ENCODE results near the gene B4GALT1. TPM values are rescaled to one million over a fixed set of nuclear protein-coding genes. Genes with fewer than 3 reads are reported as not detected.

The B4GALT1 gene
- total and polyA plus RNA-seq, 2 of the 8 experiments (the other 6 are each of a cell fraction or from before 2014, with no cell fraction given), result 12.8 to 18.2 TPM

DNA sequence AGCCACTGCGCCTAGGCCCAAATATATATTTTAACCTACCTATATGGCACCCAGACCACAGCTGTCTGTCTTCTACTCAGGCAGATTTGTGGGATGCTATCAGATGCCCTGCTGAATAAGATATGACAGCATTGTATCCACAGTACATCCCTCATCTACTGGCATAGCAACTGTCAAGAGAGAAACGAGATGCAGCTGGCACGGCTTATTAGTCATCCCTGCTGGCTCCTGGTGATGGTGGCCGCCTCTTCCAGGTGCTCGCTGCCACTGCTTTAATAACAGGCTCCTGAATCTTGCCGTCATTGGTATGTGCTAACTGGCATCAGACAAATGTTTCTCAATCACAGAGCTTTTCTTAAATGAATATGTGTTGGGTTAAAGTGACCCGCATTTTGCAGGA lies 34.0 kb downstream of the B4GALT1 start:
- Histone ChIP-seq H3K4ac (replicated peaks; ENCODE audit: insufficient read length, low read depth, low read length) (no peak overlapping the region), H3K79me2 (ENCODE audit: control insufficient read depth in 1 of 2, insufficient read depth in 2 of 2, low read length in 2 of 2) (no peaks in the 10 kb centered on the region), H3K4me3 (ENCODE audit: extremely low read depth in 1 of 4, insufficient read depth in 2 of 4, low read depth in 3 of 4, low read length in 4 of 4) (no peak overlapping the region), H3K79me1 (ENCODE audit: low read depth, low read length) (peaks cover 2% of the 10 kb centered on the region; the same call in 1 of the 2 replicates), H3K56ac (replicated peaks; ENCODE audit: insufficient read length, low read depth, low read length) (no peak overlapping the region), H4K91ac (replicated peaks; ENCODE audit: insufficient read length, low read length) (no peak overlapping the region), H3K18ac (ENCODE audit: extremely low read depth, low read length) (no peak overlapping the region), H4K20me1 (replicated peaks in 1 of 2; ENCODE audit: control insufficient read depth in 1 of 2, insufficient read depth in 2 of 2, low read length in 2 of 2) (peaks cover 0 to 3% of the 10 kb centered on the region in 2 experiments), H3K4me1 (replicated peaks in 1 of 4; ENCODE audit: control insufficient read depth in 3 of 4, insufficient read depth in 4 of 4, low read length in 3 of 4) (no peaks in the 10 kb centered on the region), H3K9me3 (ENCODE audit: insufficient read depth in 2 of 2, low read depth in 1 of 2, low read length in 1 of 2) (no peaks in the 10 kb centered on the region), H2BK20ac (ENCODE audit: low read length) (no peak overlapping the region), H2BK120ac (replicated peaks; ENCODE audit: low read depth, low read length) (no peak overlapping the region), H3K23ac (ENCODE audit: insufficient read length) (no peak overlapping the region), H3K23me2 (ENCODE audit: low read depth, low read length) (no peaks in the 10 kb centered on the region), H3K27ac (ENCODE audit: low read depth, low read length) (no peak overlapping the region), H3K27me3 (replicated peaks in 1 of 4; ENCODE audit: control insufficient read depth in 3 of 4, extremely low read depth in 1 of 4, insufficient read depth in 3 of 4, low read length in 3 of 4) (no peaks in the 10 kb centered on the region), H4K5ac (ENCODE audit: insufficient read length, low read depth, low read length) (no peak overlapping the region), H4K8ac (ENCODE audit: extremely low read depth, insufficient read depth, low read length) (no peak overlapping the region), H2AK5ac (ENCODE audit: low read depth, low read length) (no peak overlapping the region), H3K9ac (replicated peaks in 1 of 4; ENCODE audit: extremely low read depth in 1 of 4, low read depth in 3 of 4, low read length in 3 of 4) (no peak overlapping the region), H2BK15ac (ENCODE audit: low read length) (no peak overlapping the region), H3K36me3 (ENCODE audit: control insufficient read depth in 2 of 4, insufficient read depth in 4 of 4, low read length in 3 of 4) (no peaks in the 10 kb centered on the region), H2AFZ (ENCODE audit: low read length) (no peak overlapping the region), H2BK5ac (ENCODE audit: low read depth, low read length) (no peak overlapping the region), H3K4me2 (ENCODE audit: insufficient read depth in 1 of 2, low read depth in 2 of 2, low read length in 2 of 2) (no peak overlapping the region), H3K14ac (ENCODE audit: insufficient read length) (no peak overlapping the region), H2BK12ac (ENCODE audit: low read depth, low read length) (no peak overlapping the region)
- 92% methylated on average over 7 of the region's 7 CpGs; no CpG with 5 or more reads in 1 of the 2 experiments for WGBS, 2 experiments (ENCODE audit: extremely low coverage in 1 of 2, insufficient coverage in 1 of 2, insufficient read length in 1 of 2, insufficient replicate concordance in 2 of 2, low coverage in 1 of 2, low lambda C conversion rate in 2 of 2, missing lambda C conversion rate in 1 of 2)
- CTCF ChIA-PET (ENCODE audit: partially characterized antibody), result no interaction called here
- FAIRE-seq (no peak), DNase-seq (ENCODE audit: low read depth in 1 of 2, low spot score in 2 of 2) (no peak)
- POLR2A ChIA-PET (ENCODE audit: partially characterized antibody), result no interaction called here
- TF ChIP-seq NANOG (IDR thresholded peaks at IDR 0.05; ENCODE audit: insufficient read depth, low read depth, low read length, poor library complexity, severe bottlenecking), result no peak
- TF ChIP-seq NRF1 (IDR thresholded peaks at IDR 0.05; ENCODE audit: low read depth, low read length), result no peak
- no peak for TF ChIP-seq CTBP2 (IDR thresholded peaks at IDR 0.05; ENCODE audit: borderline replicate concordance, insufficient read depth, insufficient read length, low read length)
- TF ChIP-seq BCL11A (IDR thresholded peaks at IDR 0.05; ENCODE audit: low read depth in 2 of 2, low read length in 2 of 2), result no peak
- TF ChIP-seq SUZ12 (IDR thresholded peaks at IDR 0.05; ENCODE audit: low read length), result no peak
- TF ChIP-seq, protein P1, sequence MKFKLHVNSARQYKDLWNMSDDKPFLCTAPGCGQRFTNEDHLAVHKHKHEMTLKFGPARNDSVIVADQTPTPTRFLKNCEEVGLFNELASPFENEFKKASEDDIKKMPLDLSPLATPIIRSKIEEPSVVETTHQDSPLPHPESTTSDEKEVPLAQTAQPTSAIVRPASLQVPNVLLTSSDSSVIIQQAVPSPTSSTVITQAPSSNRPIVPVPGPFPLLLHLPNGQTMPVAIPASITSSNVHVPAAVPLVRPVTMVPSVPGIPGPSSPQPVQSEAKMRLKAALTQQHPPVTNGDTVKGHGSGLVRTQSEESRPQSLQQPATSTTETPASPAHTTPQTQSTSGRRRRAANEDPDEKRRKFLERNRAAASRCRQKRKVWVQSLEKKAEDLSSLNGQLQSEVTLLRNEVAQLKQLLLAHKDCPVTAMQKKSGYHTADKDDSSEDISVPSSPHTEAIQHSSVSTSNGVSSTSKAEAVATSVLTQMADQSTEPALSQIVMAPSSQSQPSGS (IDR thresholded peaks at IDR 0.05; ENCODE audit: low read length), result no peak
- no peak for TF ChIP-seq GTF2F1 (IDR thresholded peaks at IDR 0.05; ENCODE audit: borderline replicate concordance, low read depth, low read length)
- TF ChIP-seq TEAD4 (IDR thresholded peaks at IDR 0.05; ENCODE audit: low read depth, low read length), result no peak
- no peak for TF ChIP-seq PHF8 (conservative IDR thresholded peaks at IDR 0.05; ENCODE audit: low read depth, low read length)
- TF ChIP-seq SAP30 (IDR thresholded peaks at IDR 0.05; ENCODE audit: insufficient read depth, insufficient replicate concordance, low read length), result no peak
- TF ChIP-seq KDM4A (IDR thresholded peaks at IDR 0.05; ENCODE audit: low read depth, low read length, severe bottlenecking), result no peak
- no peak for TF ChIP-seq TCF12 (IDR thresholded peaks at IDR 0.05; ENCODE audit: low read depth, low read length)
